ENCODE results near the gene ARAP1. TPM values are rescaled to one million over a fixed set of nuclear protein-coding genes. Genes with fewer than 3 reads are reported as not detected.

Gene ARAP1
- total RNA-seq, 2 donors from 2014 or later = 102 to 121 TPM

DNA sequence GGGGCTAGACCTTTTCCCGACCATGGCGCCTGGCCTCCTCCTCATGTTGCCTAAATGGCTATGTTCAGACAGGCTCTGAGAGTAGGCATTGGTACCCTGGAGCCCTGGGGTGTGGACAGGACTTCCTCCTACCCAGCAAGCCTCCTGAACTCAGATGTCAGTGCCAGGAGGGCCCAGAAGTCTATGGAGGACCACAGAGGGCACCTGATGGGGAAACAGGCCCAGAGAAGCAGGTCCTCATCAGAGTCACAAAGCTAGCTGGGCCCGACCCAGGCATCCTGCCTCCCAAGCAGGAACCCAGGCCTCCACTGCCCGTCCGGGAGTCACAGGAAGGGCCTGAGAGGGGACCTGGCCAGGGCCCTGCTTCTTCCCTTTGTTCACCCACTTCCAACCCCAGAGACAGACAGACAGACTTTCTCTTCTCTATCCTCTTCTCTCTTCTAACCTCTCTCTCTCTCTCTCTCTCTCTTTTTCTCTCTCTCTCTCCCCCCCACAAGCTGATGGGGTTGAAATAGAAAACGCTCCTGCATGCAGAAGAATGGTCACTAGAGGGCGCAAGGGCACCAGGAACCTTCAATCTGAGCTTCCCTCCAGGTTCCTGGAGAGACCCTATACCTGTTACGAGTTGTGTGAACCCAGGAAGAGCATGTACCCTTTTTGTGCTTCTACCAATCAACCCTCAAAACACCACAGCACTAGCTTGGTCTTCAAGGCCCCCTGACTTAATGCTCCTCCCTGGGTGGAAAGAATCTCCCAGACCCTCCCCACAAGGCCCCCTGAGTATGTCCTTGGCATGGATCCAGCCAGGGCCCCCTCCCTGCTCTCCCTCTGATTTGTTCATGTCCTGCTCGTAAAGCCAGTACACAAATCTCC, 27.1 kb downstream of the ARAP1 start:
- Mint-ChIP-seq H3K36me3 (peaks cover 0 to 19% of the 10 kb centered on the region in 2 donors), H3K27ac (peak overlapping the region; percentile 79 to 88), H3K9me3 (no peaks in the 10 kb centered on the region)
- peak in 1 of 2 donors; percentile 25 for ATAC-seq
- peak in 1 of 2 donors; percentile 78 for DNase-seq (ENCODE audit: low spot score in 2 of 2)

- DNase-seq (ENCODE audit: low spot score in 2 of 2) (no peak), ATAC-seq (no peak)
- peaks cover 0 to 26% of the 10 kb centered on the region in 2 donors for H3K36me3 Mint-ChIP-seq
- H3K27ac Mint-ChIP-seq = peak overlapping the region; percentile 22 to 62
- H3K9me3 Mint-ChIP-seq = no peaks in the 10 kb centered on the region
Measured at GRCh38 chr11:72724021-72724551, 28.1 kb downstream of the ARAP1 start.

DNA sequence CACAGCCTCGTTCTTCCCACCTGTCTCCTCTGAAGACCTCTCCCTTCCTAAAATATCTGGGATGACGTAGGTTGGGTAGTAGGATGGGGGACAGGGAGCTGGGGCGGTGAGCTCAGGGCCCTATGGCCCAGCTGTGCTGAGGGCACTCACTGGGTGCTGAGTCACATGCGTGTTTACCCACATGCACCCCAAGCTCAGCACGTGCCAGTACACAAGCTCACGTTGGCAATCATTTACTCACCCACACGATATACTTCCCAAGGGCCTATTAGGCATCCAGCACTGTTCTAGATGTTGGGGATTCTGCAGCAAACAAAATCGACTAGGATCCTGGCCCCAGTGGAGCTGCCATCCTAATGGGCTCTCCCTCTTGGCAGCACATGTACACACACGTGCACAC, 28.7 kb downstream of the ARAP1 start:
- Mint-ChIP-seq H3K9me3 (no peaks in the 10 kb centered on the region), H3K36me3 (peaks cover 0 to 26% of the 10 kb centered on the region in 2 donors), H3K27ac (peak overlapping the region in 1 of 2 donors; percentile 22)
- ATAC-seq (no peak), DNase-seq (ENCODE audit: low spot score in 2 of 2) (no peak)

DNA sequence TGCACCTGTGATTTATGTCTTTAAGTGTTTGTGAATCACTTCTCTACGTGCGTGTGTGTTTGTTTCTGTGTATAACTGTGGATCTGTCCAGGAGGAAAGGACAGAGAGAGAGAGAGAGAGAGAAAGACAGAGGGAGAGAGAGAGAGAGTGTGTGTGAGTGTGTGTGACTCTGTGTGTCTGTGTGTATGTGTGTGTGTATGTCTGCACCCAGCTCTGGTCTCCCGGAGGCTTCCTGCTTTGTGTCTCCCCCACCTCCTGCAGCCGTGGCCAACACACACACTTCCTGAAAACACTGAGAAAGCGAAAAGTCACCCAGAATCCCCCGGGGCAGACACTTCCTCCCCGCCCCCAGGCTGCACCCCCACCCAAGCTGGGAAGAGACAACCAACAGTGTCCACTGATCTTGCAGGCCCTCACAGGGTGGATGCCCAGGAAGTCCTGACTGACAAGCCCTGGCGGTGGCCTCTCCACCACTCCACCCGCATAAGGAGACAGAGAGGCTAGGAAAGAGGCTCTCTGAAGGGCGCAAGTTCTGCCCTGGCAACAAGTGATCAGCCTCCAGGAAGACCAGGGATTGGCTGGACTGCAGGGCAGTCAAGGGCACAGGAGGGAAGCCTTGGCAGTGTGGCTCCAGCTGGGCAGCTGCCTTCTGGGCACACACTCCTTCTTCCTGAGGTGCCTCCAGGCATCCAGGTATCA, 30.0 kb downstream of the ARAP1 start:
- peak; percentile 92 for ATAC-seq
- peak; percentile 80 to 93 for DNase-seq (ENCODE audit: low spot score in 2 of 2)
- peaks cover 0 to 26% of the 10 kb centered on the region in 2 donors for H3K36me3 Mint-ChIP-seq

GRCh38 chr11:72721689-72722049, 30.5 kb downstream of the ARAP1 start:
- Mint-ChIP-seq H3K9me3 (no peaks in the 10 kb centered on the region), H3K27ac (peak overlapping the region; percentile 89 to 92), H3K36me3 (peaks cover 0 to 26% of the 10 kb centered on the region in 2 donors)
- peak; percentile 28 to 44 for ATAC-seq
- peak in 1 of 2 donors; percentile 31 for DNase-seq (ENCODE audit: low spot score in 2 of 2)

More for the DNA sequence above, 30.0 kb downstream of the ARAP1 start:
- Mint-ChIP-seq H3K9me3 (no peaks in the 10 kb centered on the region), H3K27ac (peak overlapping the region; percentile 89 to 92)

- H3K36me3 Mint-ChIP-seq = peaks cover 0 to 26% of the 10 kb centered on the region in 2 donors
- no peaks in the 10 kb centered on the region for H3K9me3 Mint-ChIP-seq
- peak overlapping the region; percentile 89 to 92 for H3K27ac Mint-ChIP-seq
- no peak for ATAC-seq
- DNase-seq (ENCODE audit: low spot score in 2 of 2) = no peak
Measured at GRCh38 chr11:72721276-72721675, 30.9 kb downstream of the ARAP1 start.

GRCh38 chr11:72720784-72721183, 31.4 kb downstream of the ARAP1 start:
- no peak for ATAC-seq
- Mint-ChIP-seq H3K36me3 (peaks cover 0 to 26% of the 10 kb centered on the region in 2 donors), H3K9me3 (no peaks in the 10 kb centered on the region), H3K27ac (peak overlapping the region; percentile 89 to 92)
- DNase-seq (ENCODE audit: low spot score in 2 of 2) = no peak

DNA sequence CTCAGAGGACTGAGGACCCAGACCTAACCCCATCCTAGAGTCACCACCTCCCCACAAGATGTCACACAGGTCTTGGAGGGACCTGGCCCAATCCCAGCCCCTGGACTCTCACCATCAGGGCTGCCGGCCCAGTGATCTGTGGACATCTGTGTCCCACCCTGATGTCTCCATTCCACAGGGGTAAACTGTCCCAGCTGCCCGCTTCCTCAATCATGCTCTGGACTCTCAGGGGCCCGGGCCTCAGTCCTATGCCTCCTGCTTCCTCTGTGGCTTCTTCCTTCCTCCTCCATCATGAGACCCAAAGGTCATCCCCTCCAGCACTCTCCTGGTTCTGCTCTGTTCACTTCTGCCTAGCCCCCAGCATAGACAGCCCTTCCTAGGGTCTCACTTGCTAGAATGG, 32.2 kb downstream of the ARAP1 start:
- ATAC-seq = no peak
- Mint-ChIP-seq H3K27ac (peak overlapping the region; percentile 89 to 92), H3K9me3 (no peaks in the 10 kb centered on the region), H3K36me3 (peaks cover 0 to 26% of the 10 kb centered on the region in 2 donors)
- no peak for DNase-seq (ENCODE audit: low spot score in 2 of 2)

DNA sequence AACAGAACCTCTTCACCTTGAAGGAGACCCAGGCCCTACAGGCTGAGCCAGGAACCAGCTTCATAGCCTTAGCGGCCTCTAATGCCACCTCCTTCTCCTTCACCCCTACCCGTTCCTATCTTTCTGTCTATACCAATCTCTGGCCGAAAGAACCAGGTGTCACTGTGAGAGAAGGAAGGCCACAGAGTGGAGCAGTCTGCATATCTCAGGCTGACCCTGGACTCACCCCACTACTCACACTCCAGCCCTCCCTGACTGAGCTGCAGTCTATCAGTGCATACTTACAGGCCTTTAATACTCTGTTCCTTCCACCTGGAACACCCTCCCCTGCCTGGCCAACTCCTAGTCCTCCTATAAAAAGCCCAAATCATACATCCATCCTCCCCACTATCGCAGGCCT, 32.7 kb downstream of the ARAP1 start:
- peak overlapping the region; percentile 89 to 92 for H3K27ac Mint-ChIP-seq
- no peaks in the 10 kb centered on the region for H3K9me3 Mint-ChIP-seq
- DNase-seq (ENCODE audit: low spot score in 2 of 2) = no peak
- H3K36me3 Mint-ChIP-seq = peaks cover 0 to 26% of the 10 kb centered on the region in 2 donors
- ATAC-seq = no peak

DNA sequence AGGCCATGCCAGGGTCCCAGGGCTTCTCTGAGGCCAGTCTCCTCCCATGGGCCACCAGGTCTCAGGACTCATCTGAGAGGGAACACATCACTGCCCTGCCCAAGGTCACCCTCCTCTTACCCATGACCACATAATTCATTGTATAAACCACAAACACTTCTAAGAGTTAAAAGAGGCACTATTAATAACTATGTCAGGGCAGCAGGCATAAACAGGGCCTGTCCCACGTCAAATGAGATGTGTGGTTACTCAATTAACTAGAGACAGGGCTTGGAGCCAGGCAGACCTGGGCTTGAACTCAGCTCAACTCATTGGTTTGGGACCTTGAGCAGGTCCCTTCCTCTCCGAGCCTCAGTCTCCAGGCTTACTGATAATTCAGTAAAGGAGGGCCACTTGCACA, 33.1 kb downstream of the ARAP1 start:
- Mint-ChIP-seq H3K9me3 (no peaks in the 10 kb centered on the region), H3K27ac (peak overlapping the region in 1 of 2 donors; percentile 92), H3K36me3 (peaks cover 0 to 26% of the 10 kb centered on the region in 2 donors)
- DNase-seq (ENCODE audit: low spot score in 2 of 2) (no peak), ATAC-seq (peak in 1 of 2 donors; percentile 11)

GRCh38 chr11:72718101-72718501, 34.1 kb downstream of the ARAP1 start:
- ATAC-seq (no peak), DNase-seq (ENCODE audit: low spot score in 2 of 2) (no peak)
- H3K27ac Mint-ChIP-seq = peak overlapping the region; percentile 44 to 62
- peaks cover 0 to 26% of the 10 kb centered on the region in 2 donors for H3K36me3 Mint-ChIP-seq
- H3K9me3 Mint-ChIP-seq = no peaks in the 10 kb centered on the region

DNA sequence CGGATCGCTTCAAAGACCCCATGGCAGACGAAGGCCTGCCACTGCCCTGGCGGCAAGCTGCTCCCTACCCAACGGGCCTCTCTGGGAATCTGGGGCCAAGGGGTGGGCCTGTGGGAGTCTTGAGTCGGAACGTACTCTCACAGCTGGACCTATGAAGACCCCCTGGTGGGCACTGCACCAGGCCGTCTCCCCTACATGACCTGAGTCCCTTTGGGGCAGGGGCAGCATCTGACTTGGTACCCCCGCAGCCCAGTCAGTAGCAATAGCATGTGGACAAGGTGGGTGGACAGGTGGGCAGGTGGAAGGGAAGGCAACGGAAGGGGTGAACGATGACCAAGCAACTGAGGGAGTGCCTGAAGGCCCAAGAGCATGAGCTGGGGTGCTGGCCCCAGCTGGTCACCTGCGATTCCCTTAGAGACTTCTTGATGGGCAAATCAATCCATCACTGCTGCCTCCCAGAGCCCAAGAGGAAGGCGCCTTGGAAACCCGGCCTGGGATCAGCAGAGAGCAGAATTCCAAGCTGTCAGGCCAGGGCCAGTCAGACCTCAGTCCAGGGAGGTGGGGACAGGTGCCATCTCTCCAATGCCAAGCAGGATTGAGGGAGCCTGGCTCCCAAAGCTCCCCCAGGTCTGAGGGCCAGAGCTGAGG, 35.3 kb downstream of the ARAP1 start:
- Mint-ChIP-seq H3K9me3 (no peaks in the 10 kb centered on the region), H3K27ac (no peak overlapping the region), H3K36me3 (peaks cover 0 to 25% of the 10 kb centered on the region in 2 donors)
- ATAC-seq = no peak
- no peak for DNase-seq (ENCODE audit: low spot score in 2 of 2)

DNA sequence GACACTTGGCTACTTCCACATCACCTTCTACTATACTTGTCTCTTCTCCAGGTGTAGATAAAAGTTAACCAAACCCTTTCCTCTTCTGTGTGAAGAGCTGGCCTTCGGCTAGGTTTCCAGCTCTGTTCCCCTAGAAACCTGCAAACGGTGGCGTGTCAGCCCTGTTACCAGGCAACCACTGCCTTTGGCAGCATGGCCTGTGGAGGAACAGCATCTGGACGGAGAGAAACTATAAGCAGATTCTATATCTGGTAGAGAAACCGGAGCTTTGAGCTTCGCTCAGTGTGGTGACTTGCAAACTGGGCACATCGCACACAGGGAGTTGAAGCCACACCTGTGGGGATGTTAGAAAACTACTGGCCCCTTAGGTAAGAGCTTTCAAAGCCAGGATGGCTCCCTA, 35.9 kb downstream of the ARAP1 start:
- H3K27ac Mint-ChIP-seq = peak overlapping the region in 1 of 2 donors; percentile 85
- DNase-seq (ENCODE audit: low spot score in 2 of 2) (no peak), ATAC-seq (no peak)
- peaks cover 0 to 19% of the 10 kb centered on the region in 2 donors for H3K36me3 Mint-ChIP-seq
- H3K9me3 Mint-ChIP-seq = no peaks in the 10 kb centered on the region

GRCh38 chr11:72712841-72713240, 39.4 kb downstream of the ARAP1 start:
- DNase-seq (ENCODE audit: low spot score in 2 of 2) = no peak
- Mint-ChIP-seq H3K9me3 (no peaks in the 10 kb centered on the region), H3K27ac (peak overlapping the region in 1 of 2 donors; percentile 1), H3K36me3 (no peaks in the 10 kb centered on the region)
- no peak for ATAC-seq

DNA sequence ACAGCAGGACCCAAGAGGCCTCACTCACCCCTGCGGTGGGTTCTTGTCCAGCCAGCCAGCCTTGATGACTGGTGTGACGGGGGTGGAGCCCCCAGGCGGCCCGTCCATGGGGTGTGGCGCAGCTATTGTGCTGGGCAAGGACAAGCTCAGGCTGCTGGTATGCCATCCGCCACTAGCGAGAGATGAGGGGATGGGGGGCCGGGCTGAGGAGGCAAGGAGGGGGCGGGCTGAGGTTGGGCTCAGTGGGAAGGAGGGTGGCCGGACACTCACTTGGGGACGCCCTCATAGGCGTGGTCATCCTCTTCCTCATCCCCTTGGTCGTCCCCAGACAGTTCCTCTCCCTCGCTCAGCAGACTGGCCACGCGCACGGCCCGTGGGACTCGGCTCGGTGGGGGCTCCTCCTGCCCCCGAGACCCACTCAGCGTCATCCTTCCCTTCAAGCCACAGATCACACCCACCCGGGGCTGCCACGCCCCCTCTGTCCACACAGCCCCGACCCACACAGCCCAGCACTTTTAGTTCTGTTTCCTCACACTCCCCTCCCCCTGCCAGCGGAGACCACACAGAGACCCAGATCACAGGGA, 39.9 kb downstream of the ARAP1 start:
- Mint-ChIP-seq H3K36me3 (no peaks in the 10 kb centered on the region), H3K27ac (peak overlapping the region in 1 of 2 donors; percentile 1), H3K9me3 (no peaks in the 10 kb centered on the region)
- ATAC-seq (no peak), DNase-seq (ENCODE audit: low spot score in 2 of 2) (no peak)

DNA sequence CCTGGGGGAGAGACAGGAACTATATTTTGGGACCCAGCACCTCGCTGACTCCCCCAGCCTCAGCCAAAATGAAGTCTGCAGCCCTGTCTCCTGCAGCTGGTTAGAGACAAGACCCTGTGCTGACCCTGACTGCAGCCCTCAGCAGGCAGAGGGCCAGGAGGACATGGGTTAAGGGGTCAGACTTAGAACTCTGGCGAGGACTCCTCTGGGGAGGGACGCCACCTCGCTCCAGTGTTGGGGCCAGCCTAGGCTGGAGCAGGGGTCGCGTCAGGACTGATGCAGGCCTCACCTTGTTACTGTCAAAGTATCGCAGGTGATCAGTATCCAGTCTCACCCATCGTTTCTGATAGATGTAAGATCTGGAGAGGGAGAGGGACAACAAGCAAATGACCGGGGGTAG, 41.1 kb downstream of the ARAP1 start:
- H3K36me3 Mint-ChIP-seq = no peaks in the 10 kb centered on the region
- H3K27ac Mint-ChIP-seq = peak overlapping the region; percentile 7 to 58
- ATAC-seq = no peak
- no peak for DNase-seq (ENCODE audit: low spot score in 2 of 2)
- no peaks in the 10 kb centered on the region for H3K9me3 Mint-ChIP-seq
